Measurements from ENCODE around the gene ARL8B.
A peak's percentile ranks its signal among the peaks of the same experiment; 100 is the strongest.

The ARL8B gene

GRCh38 chr3:5087209-5087608, 34.9 kb upstream of the ARL8B start:
- Histone ChIP-seq H3K27me3 (ENCODE audit: control insufficient read depth in 5 of 5, insufficient read depth in 4 of 5, low read length in 5 of 5) (no peaks in the 10 kb centered on the region), H3K27ac (ENCODE audit: low read depth, low read length) (no peak overlapping the region), H3K4me1 (ENCODE audit: control insufficient read depth in 5 of 5, insufficient read depth in 5 of 5, low read length in 5 of 5) (peaks cover 0 to 15% (median 4%) of the 10 kb centered on the region in 5 donors)

DNA sequence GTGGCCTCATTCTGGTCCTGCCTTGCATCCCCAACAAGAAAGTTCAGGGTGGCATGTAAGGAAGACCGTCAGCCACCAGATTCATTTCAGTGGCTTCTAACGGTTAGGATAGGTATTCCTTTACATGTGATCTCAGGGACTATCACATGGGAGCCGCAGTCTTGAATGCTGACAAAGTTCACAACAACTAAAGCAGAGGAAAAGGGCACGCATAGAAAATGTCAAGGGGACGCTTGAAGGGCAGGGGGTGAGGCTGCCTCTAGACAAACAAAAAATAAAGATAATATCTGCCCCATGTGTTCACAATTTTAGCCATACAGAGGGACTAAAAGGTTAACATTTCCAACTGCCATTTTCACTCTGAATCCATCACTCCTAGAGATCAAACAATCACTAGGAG, 31.9 kb upstream of the ARL8B start:
- Histone ChIP-seq H3K4me1 (ENCODE audit: control insufficient read depth in 5 of 5, insufficient read depth in 5 of 5, low read length in 5 of 5) (peaks cover 0 to 24% (median 5%) of the 10 kb centered on the region in 5 donors), H3K4me3 (ENCODE audit: low read depth in 1 of 5, low read length in 5 of 5) (no peak overlapping the region), H3K27ac (ENCODE audit: low read depth, low read length) (no peak overlapping the region)

More at GRCh38 chr3:5087209-5087608, 34.9 kb upstream of the ARL8B start:
- Histone ChIP-seq H3K9me3 (ENCODE audit: control insufficient read depth in 5 of 5, low read length in 5 of 5) (no peaks in the 10 kb centered on the region), H3K36me3 (ENCODE audit: control insufficient read depth in 5 of 5, insufficient read depth in 5 of 5, low read length in 5 of 5) (no peaks in the 10 kb centered on the region), H3K4me3 (ENCODE audit: low read depth in 1 of 5, low read length in 5 of 5) (no peak overlapping the region), H3K9ac (ENCODE audit: low read length in 5 of 5) (no peak overlapping the region)

DNA sequence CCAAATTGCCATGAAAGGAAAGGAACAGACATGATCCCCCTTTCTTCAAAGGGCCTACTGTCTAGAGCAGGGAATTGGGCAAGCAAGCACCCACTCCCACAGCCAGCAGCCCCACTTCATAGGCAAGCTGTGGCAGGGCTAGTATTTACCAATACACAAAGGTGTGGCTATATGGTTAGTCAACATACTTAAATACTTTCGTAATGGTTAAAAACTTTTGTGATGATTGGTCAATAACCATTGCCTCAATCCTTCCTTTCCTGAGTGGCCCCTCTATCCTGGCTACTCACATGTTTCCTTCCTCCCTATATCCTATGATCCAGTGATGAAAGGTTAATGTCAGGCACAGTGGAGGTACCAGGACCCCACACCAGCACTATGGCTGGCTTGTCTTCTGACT, 30.1 kb upstream of the ARL8B start:
- Histone ChIP-seq H3K27me3 (ENCODE audit: control insufficient read depth in 5 of 5, insufficient read depth in 4 of 5, low read length in 5 of 5) (peaks cover 0 to 3% (median 0%) of the 10 kb centered on the region in 5 donors), H3K9me3 (ENCODE audit: control insufficient read depth in 5 of 5, low read length in 5 of 5) (no peaks in the 10 kb centered on the region), H3K4me3 (ENCODE audit: low read depth in 1 of 5, low read length in 5 of 5) (no peak overlapping the region), H3K27ac (ENCODE audit: low read depth, low read length) (no peak overlapping the region), H3K4me1 (ENCODE audit: control insufficient read depth in 5 of 5, insufficient read depth in 5 of 5, low read length in 5 of 5) (peaks cover 0 to 30% (median 8%) of the 10 kb centered on the region in 5 donors), H3K9ac (ENCODE audit: low read length in 5 of 5) (no peak overlapping the region), H3K36me3 (ENCODE audit: control insufficient read depth in 5 of 5, insufficient read depth in 5 of 5, low read length in 5 of 5) (no peaks in the 10 kb centered on the region)

More for the DNA sequence above, 31.9 kb upstream of the ARL8B start:
- no peak overlapping the region for H3K9ac ChIP-seq (ENCODE audit: low read length in 5 of 5)
- H3K9me3 ChIP-seq (ENCODE audit: control insufficient read depth in 5 of 5, low read length in 5 of 5), result no peaks in the 10 kb centered on the region
- no peaks in the 10 kb centered on the region for H3K36me3 ChIP-seq (ENCODE audit: control insufficient read depth in 5 of 5, insufficient read depth in 5 of 5, low read length in 5 of 5)
- no peaks in the 10 kb centered on the region for H3K27me3 ChIP-seq (ENCODE audit: control insufficient read depth in 5 of 5, insufficient read depth in 4 of 5, low read length in 5 of 5)

GRCh38 chr3:5093731-5094130, 28.4 kb upstream of the ARL8B start:
- Histone ChIP-seq H3K9ac (ENCODE audit: low read length in 5 of 5) (no peak overlapping the region), H3K4me3 (ENCODE audit: low read depth in 1 of 5, low read length in 5 of 5) (no peak overlapping the region), H3K4me1 (ENCODE audit: control insufficient read depth in 5 of 5, insufficient read depth in 5 of 5, low read length in 5 of 5) (peaks cover 0 to 18% (median 7%) of the 10 kb centered on the region in 5 donors), H3K27me3 (ENCODE audit: control insufficient read depth in 5 of 5, insufficient read depth in 4 of 5, low read length in 5 of 5) (peaks cover 0 to 3% (median 0%) of the 10 kb centered on the region in 5 donors), H3K27ac (ENCODE audit: low read depth, low read length) (peak overlapping the region; percentile 38), H3K9me3 (ENCODE audit: control insufficient read depth in 5 of 5, low read length in 5 of 5) (no peaks in the 10 kb centered on the region), H3K36me3 (ENCODE audit: control insufficient read depth in 5 of 5, insufficient read depth in 5 of 5, low read length in 5 of 5) (no peaks in the 10 kb centered on the region)

- Histone ChIP-seq H3K9ac (ENCODE audit: low read length in 5 of 5) (no peak overlapping the region), H3K4me3 (ENCODE audit: low read depth in 1 of 5, low read length in 5 of 5) (peak overlapping the region in 3 of 5 donors; percentile 43 to 55 (median 53)), H3K27me3 (ENCODE audit: control insufficient read depth in 5 of 5, insufficient read depth in 4 of 5, low read length in 5 of 5) (peaks cover 0 to 3% (median 0%) of the 10 kb centered on the region in 5 donors)
Measured at GRCh38 chr3:5095886-5096285, 26.2 kb upstream of the ARL8B start.

GRCh38 chr3:5096336-5097008, 25.6 kb upstream of the ARL8B start:
- H3K27me3 ChIP-seq (ENCODE audit: control insufficient read depth in 5 of 5, insufficient read depth in 4 of 5, low read length in 5 of 5), result peaks cover 0 to 3% (median 0%) of the 10 kb centered on the region in 5 donors
- H3K27ac ChIP-seq (ENCODE audit: low read depth, low read length), result no peak overlapping the region
- no peaks in the 10 kb centered on the region for H3K9me3 ChIP-seq (ENCODE audit: control insufficient read depth in 5 of 5, low read length in 5 of 5)
- H3K36me3 ChIP-seq (ENCODE audit: control insufficient read depth in 5 of 5, insufficient read depth in 5 of 5, low read length in 5 of 5), result no peaks in the 10 kb centered on the region
- H3K4me3 ChIP-seq (ENCODE audit: low read depth in 1 of 5, low read length in 5 of 5), result no peak overlapping the region
- H3K9ac ChIP-seq (ENCODE audit: low read length in 5 of 5), result no peak overlapping the region
- H3K4me1 ChIP-seq (ENCODE audit: control insufficient read depth in 5 of 5, insufficient read depth in 5 of 5, low read length in 5 of 5), result peaks cover 0 to 18% (median 7%) of the 10 kb centered on the region in 5 donors

More at GRCh38 chr3:5095886-5096285, 26.2 kb upstream of the ARL8B start:
- Histone ChIP-seq H3K27ac (ENCODE audit: low read depth, low read length) (no peak overlapping the region), H3K36me3 (ENCODE audit: control insufficient read depth in 5 of 5, insufficient read depth in 5 of 5, low read length in 5 of 5) (no peaks in the 10 kb centered on the region), H3K4me1 (ENCODE audit: control insufficient read depth in 5 of 5, insufficient read depth in 5 of 5, low read length in 5 of 5) (peaks cover 0 to 18% (median 7%) of the 10 kb centered on the region in 5 donors), H3K9me3 (ENCODE audit: control insufficient read depth in 5 of 5, low read length in 5 of 5) (no peaks in the 10 kb centered on the region)

- no peak overlapping the region for H3K4me3 ChIP-seq (ENCODE audit: low read depth in 1 of 5, low read length in 5 of 5)
- no peaks in the 10 kb centered on the region for H3K36me3 ChIP-seq (ENCODE audit: control insufficient read depth in 5 of 5, insufficient read depth in 5 of 5, low read length in 5 of 5)
- H3K9ac ChIP-seq (ENCODE audit: low read length in 5 of 5), result no peak overlapping the region
- H3K4me1 ChIP-seq (ENCODE audit: control insufficient read depth in 5 of 5, insufficient read depth in 5 of 5, low read length in 5 of 5), result peaks cover 0 to 16% (median 7%) of the 10 kb centered on the region in 5 donors
- peaks cover 0 to 3% (median 0%) of the 10 kb centered on the region in 5 donors for H3K27me3 ChIP-seq (ENCODE audit: control insufficient read depth in 5 of 5, insufficient read depth in 4 of 5, low read length in 5 of 5)
- no peak overlapping the region for H3K27ac ChIP-seq (ENCODE audit: low read depth, low read length)
- H3K9me3 ChIP-seq (ENCODE audit: control insufficient read depth in 5 of 5, low read length in 5 of 5), result no peaks in the 10 kb centered on the region
Measured at GRCh38 chr3:5098346-5098745, 23.7 kb upstream of the ARL8B start.

GRCh38 chr3:5102532-5102931, 19.6 kb upstream of the ARL8B start:
- Histone ChIP-seq H3K4me1 (ENCODE audit: control insufficient read depth in 5 of 5, insufficient read depth in 5 of 5, low read length in 5 of 5) (no peaks in the 10 kb centered on the region), H3K27ac (ENCODE audit: low read depth, low read length) (no peak overlapping the region), H3K9me3 (ENCODE audit: control insufficient read depth in 5 of 5, low read length in 5 of 5) (no peaks in the 10 kb centered on the region), H3K4me3 (ENCODE audit: low read depth in 1 of 5, low read length in 5 of 5) (no peak overlapping the region), H3K36me3 (ENCODE audit: control insufficient read depth in 5 of 5, insufficient read depth in 5 of 5, low read length in 5 of 5) (no peaks in the 10 kb centered on the region), H3K27me3 (ENCODE audit: control insufficient read depth in 5 of 5, insufficient read depth in 4 of 5, low read length in 5 of 5) (no peaks in the 10 kb centered on the region), H3K9ac (ENCODE audit: low read length in 5 of 5) (no peak overlapping the region)

DNA sequence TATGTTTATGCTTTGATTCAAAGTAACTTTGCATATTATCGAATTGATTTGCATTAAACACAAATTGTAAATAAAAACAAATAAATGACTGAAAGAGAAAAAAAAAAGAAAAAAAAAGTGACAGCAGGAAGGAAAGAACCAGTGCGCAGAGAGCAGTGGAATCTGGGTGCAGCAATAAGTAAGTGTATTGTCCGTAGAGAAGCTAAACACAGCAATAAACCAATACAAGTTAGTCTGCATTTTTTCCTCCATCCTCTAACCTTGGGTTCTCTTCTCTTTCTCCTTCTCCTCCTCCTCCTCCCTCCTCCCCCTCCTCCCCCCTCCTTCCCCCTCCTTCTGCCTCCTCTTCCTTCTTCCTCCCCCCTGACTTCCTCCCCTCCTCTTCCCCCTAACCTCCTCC, 18.3 kb upstream of the ARL8B start:
- no peak overlapping the region for H3K9ac ChIP-seq (ENCODE audit: low read length in 5 of 5)
- no peak overlapping the region for H3K4me3 ChIP-seq (ENCODE audit: low read depth in 1 of 5, low read length in 5 of 5)
- H3K27ac ChIP-seq (ENCODE audit: low read depth, low read length), result no peak overlapping the region
- no peaks in the 10 kb centered on the region for H3K9me3 ChIP-seq (ENCODE audit: control insufficient read depth in 5 of 5, low read length in 5 of 5)
- H3K4me1 ChIP-seq (ENCODE audit: control insufficient read depth in 5 of 5, insufficient read depth in 5 of 5, low read length in 5 of 5), result no peaks in the 10 kb centered on the region
- H3K36me3 ChIP-seq (ENCODE audit: control insufficient read depth in 5 of 5, insufficient read depth in 5 of 5, low read length in 5 of 5), result no peaks in the 10 kb centered on the region
- H3K27me3 ChIP-seq (ENCODE audit: control insufficient read depth in 5 of 5, insufficient read depth in 4 of 5, low read length in 5 of 5), result no peaks in the 10 kb centered on the region

DNA sequence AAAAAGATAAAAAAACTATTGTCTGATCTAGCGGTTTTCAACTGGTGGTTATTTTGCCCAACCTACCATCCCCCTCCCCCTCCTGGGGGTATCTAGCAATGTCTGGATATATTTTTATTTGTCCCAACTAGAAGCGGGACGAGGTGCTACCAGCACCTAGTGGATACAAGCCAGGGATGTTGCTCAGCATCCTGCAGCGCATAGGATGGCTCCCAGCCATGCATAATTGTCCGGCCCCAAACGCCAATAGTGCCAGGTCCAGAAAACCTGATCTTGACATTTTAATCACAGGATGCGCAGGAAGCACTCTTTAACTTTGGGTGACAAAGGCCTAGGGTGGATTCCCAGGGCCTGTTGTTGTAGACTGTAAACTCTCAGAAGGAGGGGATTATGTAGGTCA, 17.0 kb upstream of the ARL8B start:
- Histone ChIP-seq H3K27me3 (ENCODE audit: control insufficient read depth in 5 of 5, insufficient read depth in 4 of 5, low read length in 5 of 5) (no peaks in the 10 kb centered on the region), H3K9me3 (ENCODE audit: control insufficient read depth in 5 of 5, low read length in 5 of 5) (no peaks in the 10 kb centered on the region), H3K27ac (ENCODE audit: low read depth, low read length) (no peak overlapping the region), H3K9ac (ENCODE audit: low read length in 5 of 5) (no peak overlapping the region), H3K4me1 (ENCODE audit: control insufficient read depth in 5 of 5, insufficient read depth in 5 of 5, low read length in 5 of 5) (no peaks in the 10 kb centered on the region), H3K36me3 (ENCODE audit: control insufficient read depth in 5 of 5, insufficient read depth in 5 of 5, low read length in 5 of 5) (no peaks in the 10 kb centered on the region), H3K4me3 (ENCODE audit: low read depth in 1 of 5, low read length in 5 of 5) (no peak overlapping the region)
